ENCODE measurements around the gene RRAS2. TPM values are rescaled to one million over a fixed set of nuclear protein-coding genes. Genes with fewer than 3 reads are reported as not detected.

Gene RRAS2
- total RNA-seq, 4 donors from 2014 or later = 51.5 to 81.4 (median 66.8) TPM

DNA sequence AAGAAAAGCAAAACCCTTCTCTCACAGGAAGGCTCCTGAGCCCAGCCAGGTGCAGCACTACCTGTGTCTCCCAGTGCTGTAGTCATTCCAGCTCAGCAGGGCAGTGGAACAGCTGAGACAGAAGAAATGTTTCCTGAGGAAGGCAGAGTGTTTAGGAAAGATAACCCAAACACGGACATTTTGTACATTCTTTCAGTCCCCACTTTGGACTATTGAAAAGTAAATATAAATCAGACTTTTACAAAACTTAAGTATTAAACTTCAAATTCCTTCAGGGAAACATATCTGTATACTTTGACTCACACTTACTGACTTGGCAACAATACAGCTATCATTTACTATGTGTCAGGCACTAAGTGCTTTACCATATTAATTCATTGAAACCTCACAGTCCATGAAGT, 40.4 kb downstream of the RRAS2 start:
- Histone ChIP-seq H3K9me3 (no peaks in the 10 kb centered on the region), H3K27ac (no peak overlapping the region), H3K4me1 (peaks cover 3 to 7% of the 10 kb centered on the region in 2 donors), H3K4me3 (replicated peaks in 1 of 3) (no peak overlapping the region), H3K27me3 (no peaks in the 10 kb centered on the region), H3K36me3 (no peaks in the 10 kb centered on the region)
- 43 to 57% methylated on average over 1 of the region's 1 CpG for WGBS, 2 donors
- intact Hi-C loops (cut with DNase I) = no loop called here
- peak in 1 of 2 donors; percentile 9 for DNase-seq
- TF ChIP-seq POLR2A (IDR thresholded peaks at IDR 0.05) = no peak
- TF ChIP-seq, protein P1, sequence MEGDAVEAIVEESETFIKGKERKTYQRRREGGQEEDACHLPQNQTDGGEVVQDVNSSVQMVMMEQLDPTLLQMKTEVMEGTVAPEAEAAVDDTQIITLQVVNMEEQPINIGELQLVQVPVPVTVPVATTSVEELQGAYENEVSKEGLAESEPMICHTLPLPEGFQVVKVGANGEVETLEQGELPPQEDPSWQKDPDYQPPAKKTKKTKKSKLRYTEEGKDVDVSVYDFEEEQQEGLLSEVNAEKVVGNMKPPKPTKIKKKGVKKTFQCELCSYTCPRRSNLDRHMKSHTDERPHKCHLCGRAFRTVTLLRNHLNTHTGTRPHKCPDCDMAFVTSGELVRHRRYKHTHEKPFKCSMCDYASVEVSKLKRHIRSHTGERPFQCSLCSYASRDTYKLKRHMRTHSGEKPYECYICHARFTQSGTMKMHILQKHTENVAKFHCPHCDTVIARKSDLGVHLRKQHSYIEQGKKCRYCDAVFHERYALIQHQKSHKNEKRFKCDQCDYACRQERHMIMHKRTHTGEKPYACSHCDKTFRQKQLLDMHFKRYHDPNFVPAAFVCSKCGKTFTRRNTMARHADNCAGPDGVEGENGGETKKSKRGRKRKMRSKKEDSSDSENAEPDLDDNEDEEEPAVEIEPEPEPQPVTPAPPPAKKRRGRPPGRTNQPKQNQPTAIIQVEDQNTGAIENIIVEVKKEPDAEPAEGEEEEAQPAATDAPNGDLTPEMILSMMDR (IDR thresholded peaks at IDR 0.05) = no peak

DNA sequence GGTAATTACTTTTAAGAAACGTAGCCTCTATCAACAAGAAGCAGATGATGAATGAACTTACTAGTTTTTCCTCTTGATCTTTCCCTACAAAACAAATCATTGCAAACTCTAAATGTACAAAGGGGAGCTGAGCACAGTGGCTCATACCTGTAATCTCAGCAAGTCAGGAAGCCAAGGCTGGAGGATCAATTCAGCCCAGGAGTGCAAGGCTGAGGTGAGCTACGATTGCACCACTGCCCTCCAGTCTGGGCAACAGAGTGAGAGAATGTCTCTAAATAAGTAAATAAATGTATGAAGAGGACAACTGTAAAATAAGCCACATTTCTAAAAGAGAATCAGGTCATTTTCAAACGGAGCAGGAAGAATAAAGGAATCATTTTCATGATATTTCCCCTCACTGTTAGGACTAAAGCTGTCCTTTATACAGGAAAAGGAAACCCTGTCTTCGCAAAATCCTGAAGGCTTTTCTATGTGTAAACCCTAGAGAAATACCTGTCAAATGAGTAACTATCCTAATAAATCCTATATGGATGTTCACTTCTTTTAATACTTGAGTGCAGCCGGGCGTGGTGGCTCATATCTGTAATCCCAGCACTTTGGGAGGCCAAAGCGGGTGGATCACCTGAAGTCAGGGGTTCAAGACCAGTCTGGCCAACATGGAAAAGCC, 41.2 kb downstream of the RRAS2 start:
- WGBS, 2 donors = 88 to 90% methylated on average over 7 of the region's 7 CpGs
- H3K36me3 ChIP-seq = no peaks in the 10 kb centered on the region
- TF ChIP-seq POLR2A (IDR thresholded peaks at IDR 0.05) = no peak
- TF ChIP-seq, protein P1 (IDR thresholded peaks at IDR 0.05) = no peak
- DNase-seq = no peak
- H3K4me3 ChIP-seq (replicated peaks in 1 of 3) = no peak overlapping the region
- no peaks in the 10 kb centered on the region for H3K27me3 ChIP-seq
- intact Hi-C loops (cut with DNase I) = no loop called here
- peaks cover 3 to 7% of the 10 kb centered on the region in 2 donors for H3K4me1 ChIP-seq
- no peaks in the 10 kb centered on the region for H3K9me3 ChIP-seq
- H3K27ac ChIP-seq = no peak overlapping the region

DNA sequence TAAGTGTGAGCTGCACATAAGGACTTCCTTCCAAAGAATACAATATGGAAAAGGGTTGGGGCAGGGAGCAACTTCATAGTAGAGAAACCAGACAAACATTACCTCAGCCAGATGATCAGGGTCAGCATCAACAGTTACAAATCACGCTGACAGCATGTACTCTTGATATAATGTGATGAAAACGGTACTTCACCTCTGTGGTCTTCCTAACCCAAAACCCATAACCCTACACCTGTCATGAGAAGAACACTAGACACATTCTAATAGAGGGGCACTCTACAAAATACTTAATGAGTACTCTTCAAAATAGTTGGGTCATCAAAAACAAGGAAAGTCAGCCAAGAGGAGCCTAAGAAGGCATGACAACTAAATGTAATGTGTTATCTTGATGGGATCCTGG, 43.9 kb downstream of the RRAS2 start:
- no peaks in the 10 kb centered on the region for H3K9me3 ChIP-seq
- no peak for DNase-seq
- intact Hi-C loops (cut with DNase I) = no loop called here
- H3K36me3 ChIP-seq = no peaks in the 10 kb centered on the region
- WGBS, 2 donors = 92 to 98% methylated on average over 2 of the region's 2 CpGs
- no peak overlapping the region for H3K27ac ChIP-seq
- no peak for TF ChIP-seq POLR2A (IDR thresholded peaks at IDR 0.05)
- TF ChIP-seq, protein P1 (IDR thresholded peaks at IDR 0.05) = no peak
- H3K27me3 ChIP-seq = no peaks in the 10 kb centered on the region
- H3K4me1 ChIP-seq = peaks cover 7% of the 10 kb centered on the region in 2 donors
- no peak overlapping the region for H3K4me3 ChIP-seq (replicated peaks in 1 of 3)

DNA sequence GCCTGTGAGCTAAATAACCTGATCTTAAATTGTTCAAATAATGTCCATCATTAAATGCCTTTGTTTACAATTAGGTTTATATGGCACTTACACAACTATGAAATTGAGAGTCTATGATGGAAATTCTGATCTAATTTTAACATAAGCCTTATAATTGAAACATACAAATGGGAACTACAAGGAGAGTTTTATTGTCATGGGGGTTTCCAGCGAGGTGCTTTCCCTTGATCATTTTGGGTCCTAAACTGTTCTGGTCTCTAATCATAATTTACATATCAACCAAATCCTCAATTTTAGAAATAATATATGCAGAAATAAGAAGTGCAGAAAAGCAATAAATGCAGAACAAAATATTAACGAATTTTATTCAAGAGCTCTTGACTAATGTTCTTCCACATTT, 44.9 kb downstream of the RRAS2 start:
- 91 to 94% methylated on average over 2 of the region's 2 CpGs for WGBS, 2 donors
- H3K9me3 ChIP-seq = no peaks in the 10 kb centered on the region
- H3K27ac ChIP-seq = no peak overlapping the region
- H3K27me3 ChIP-seq = no peaks in the 10 kb centered on the region
- DNase-seq = no peak
- no peak overlapping the region for H3K4me3 ChIP-seq (replicated peaks in 1 of 3)
- no peaks in the 10 kb centered on the region for H3K36me3 ChIP-seq
- intact Hi-C loops (cut with DNase I) = no loop called here
- H3K4me1 ChIP-seq = peaks cover 7 to 16% of the 10 kb centered on the region in 2 donors
- TF ChIP-seq, protein P1 (IDR thresholded peaks at IDR 0.05) = no peak
- no peak for TF ChIP-seq POLR2A (IDR thresholded peaks at IDR 0.05)

DNA sequence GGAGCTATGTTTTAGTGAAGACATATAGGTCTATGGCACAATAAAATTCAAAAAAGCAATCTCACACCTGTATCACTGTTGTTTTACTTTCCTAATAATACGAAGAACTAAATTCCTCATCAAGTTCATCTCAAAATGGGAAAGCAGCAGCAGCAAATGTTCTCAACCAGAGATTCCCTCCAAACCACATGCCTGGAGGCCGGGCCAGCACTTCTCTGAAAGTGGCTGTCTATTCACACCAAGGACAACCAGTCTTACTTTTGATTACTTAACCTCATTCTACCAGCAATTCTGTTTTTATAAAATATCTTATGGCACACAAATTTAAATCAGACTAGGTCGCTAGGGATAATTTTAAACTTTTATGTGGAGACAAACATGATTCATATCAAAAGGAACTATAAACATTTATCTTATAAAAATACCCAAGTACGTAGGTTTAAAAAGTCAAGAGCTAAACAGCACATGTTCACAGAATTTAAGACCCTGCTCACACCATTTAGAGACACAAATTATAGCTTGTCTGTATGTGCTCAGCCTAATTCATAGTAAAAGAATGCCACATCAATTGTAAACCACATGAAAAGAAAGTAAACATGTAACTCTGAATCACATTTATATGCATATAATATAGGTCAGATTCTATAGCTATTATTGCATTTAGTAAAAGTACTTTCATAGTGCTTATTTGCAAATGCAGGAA, 46.1 kb downstream of the RRAS2 start:
- no peak for TF ChIP-seq POLR2A (IDR thresholded peaks at IDR 0.05)
- TF ChIP-seq, protein P1 (IDR thresholded peaks at IDR 0.05) = no peak
- Histone ChIP-seq H3K4me1 (peaks cover 3 to 15% of the 10 kb centered on the region in 2 donors), H3K27me3 (no peaks in the 10 kb centered on the region), H3K4me3 (replicated peaks in 1 of 3) (no peak overlapping the region), H3K36me3 (no peaks in the 10 kb centered on the region), H3K9me3 (no peaks in the 10 kb centered on the region), H3K27ac (no peak overlapping the region)
- WGBS, 2 donors = 91 to 94% methylated on average over 4 of the region's 4 CpGs
- intact Hi-C loops (cut with DNase I) = no loop called here
- no peak for DNase-seq
